Stimulated activated naive CD8-positive, alpha-beta T cell treated with anti-CD3 and anti-CD28 coated beads, Interleukin-15, Interleukin-2, amounts not matched to agents 100 ng/mL and 50 ng/mL, for 24 hours (primary cell): ENCODE measurements around the gene GBX1.

Experiments used
- H3K27ac Mint-ChIP-seq: one replicate; pipeline ENCODE4 v1.8.0; 2021; ENCODE audit warnings: mild to moderate bottlenecking, mixed read lengths
- H3K27me3 Mint-ChIP-seq: one replicate; pipeline ENCODE4 v1.8.0; 2021; ENCODE audit warnings: mixed read lengths
- H3K36me3 Mint-ChIP-seq: one replicate; pipeline ENCODE4 v1.8.0; 2021; ENCODE audit warnings: low read depth, mixed read lengths
- H3K4me1 Mint-ChIP-seq: one replicate; pipeline ENCODE4 v1.8.0; 2021; ENCODE audit warnings: low read depth, mixed read lengths
- H3K4me3 Mint-ChIP-seq: one replicate; pipeline ENCODE4 v1.8.0; 2021; ENCODE audit warnings: mild to moderate bottlenecking, mixed read lengths
- H3K9me3 Mint-ChIP-seq: one replicate; pipeline ENCODE4 v1.8.0; 2021; ENCODE audit warnings: mixed read lengths

The GBX1 gene

GRCh38 chr7:151123822-151124464 is 43.6 kb downstream of the GBX1 start:
- Mint-ChIP-seq H3K27me3 (no peaks in the 10 kb centered on the region), H3K4me3 (no peak overlapping the region), H3K4me1 (peaks cover 4% of the 10 kb centered on the region), H3K36me3 (peaks cover 10% of the 10 kb centered on the region), H3K27ac (no peak overlapping the region), H3K9me3 (no peaks in the 10 kb centered on the region)

GRCh38 chr7:151123158-151123821 is 44.2 kb downstream of the GBX1 start:
- peaks cover 4% of the 10 kb centered on the region for H3K4me1 Mint-ChIP-seq
- H3K9me3 Mint-ChIP-seq, result no peaks in the 10 kb centered on the region
- H3K27ac Mint-ChIP-seq, result no peak overlapping the region
- peaks cover 10% of the 10 kb centered on the region for H3K36me3 Mint-ChIP-seq
- H3K4me3 Mint-ChIP-seq, result no peak overlapping the region
- H3K27me3 Mint-ChIP-seq, result no peaks in the 10 kb centered on the region

- no peak overlapping the region for H3K4me3 Mint-ChIP-seq
- H3K9me3 Mint-ChIP-seq, result no peaks in the 10 kb centered on the region
- H3K27me3 Mint-ChIP-seq, result no peaks in the 10 kb centered on the region
- peaks cover 4% of the 10 kb centered on the region for H3K4me1 Mint-ChIP-seq
- no peak overlapping the region for H3K27ac Mint-ChIP-seq
- peaks cover 10% of the 10 kb centered on the region for H3K36me3 Mint-ChIP-seq
These were observed 44.7 kb downstream of the GBX1 start for GRCh38 chr7:151122796-151123157.

GRCh38 chr7:151122276-151122675 is 45.2 kb downstream of the GBX1 start:
- Mint-ChIP-seq H3K27ac (no peak overlapping the region), H3K9me3 (no peaks in the 10 kb centered on the region), H3K27me3 (no peaks in the 10 kb centered on the region), H3K36me3 (peaks cover 10% of the 10 kb centered on the region), H3K4me1 (peaks cover 7% of the 10 kb centered on the region), H3K4me3 (no peak overlapping the region)

GRCh38 chr7:151121380-151122170 is 45.9 kb downstream of the GBX1 start:
- peaks cover 8% of the 10 kb centered on the region for H3K4me1 Mint-ChIP-seq
- H3K4me3 Mint-ChIP-seq, result no peak overlapping the region
- no peaks in the 10 kb centered on the region for H3K27me3 Mint-ChIP-seq
- no peak overlapping the region for H3K27ac Mint-ChIP-seq
- H3K36me3 Mint-ChIP-seq, result peaks cover 10% of the 10 kb centered on the region
- H3K9me3 Mint-ChIP-seq, result no peaks in the 10 kb centered on the region

- Mint-ChIP-seq H3K27me3 (no peaks in the 10 kb centered on the region), H3K27ac (no peak overlapping the region), H3K36me3 (peaks cover 10% of the 10 kb centered on the region), H3K9me3 (no peaks in the 10 kb centered on the region), H3K4me3 (no peak overlapping the region), H3K4me1 (peaks cover 8% of the 10 kb centered on the region)
These were observed 46.6 kb downstream of the GBX1 start for GRCh38 chr7:151120896-151121295.

GRCh38 chr7:151119902-151120301 is 47.6 kb downstream of the GBX1 start:
- Mint-ChIP-seq H3K36me3 (peaks cover 10% of the 10 kb centered on the region), H3K27ac (no peak overlapping the region), H3K27me3 (no peaks in the 10 kb centered on the region), H3K9me3 (no peaks in the 10 kb centered on the region), H3K4me3 (no peak overlapping the region), H3K4me1 (peaks cover 8% of the 10 kb centered on the region)

GRCh38 chr7:151119055-151119415 is 48.5 kb downstream of the GBX1 start:
- Mint-ChIP-seq H3K4me3 (no peak overlapping the region), H3K9me3 (no peaks in the 10 kb centered on the region), H3K27ac (no peak overlapping the region), H3K36me3 (peaks cover 9% of the 10 kb centered on the region), H3K4me1 (peaks cover 7% of the 10 kb centered on the region), H3K27me3 (peaks cover under 1% of the 10 kb centered on the region)

- no peaks in the 10 kb centered on the region for H3K9me3 Mint-ChIP-seq
- no peak overlapping the region for H3K4me3 Mint-ChIP-seq
- peaks cover 7% of the 10 kb centered on the region for H3K27me3 Mint-ChIP-seq
- H3K4me1 Mint-ChIP-seq, result peaks cover 4% of the 10 kb centered on the region
- H3K27ac Mint-ChIP-seq, result no peak overlapping the region
- H3K36me3 Mint-ChIP-seq, result peaks cover 4% of the 10 kb centered on the region
These were observed 49.1 kb downstream of the GBX1 start for GRCh38 chr7:151118108-151119054.

GRCh38 chr7:151117565-151117964 is 49.9 kb downstream of the GBX1 start:
- Mint-ChIP-seq H3K4me1 (peaks cover 4% of the 10 kb centered on the region), H3K9me3 (no peaks in the 10 kb centered on the region), H3K4me3 (no peak overlapping the region), H3K27ac (no peak overlapping the region), H3K27me3 (peaks cover 14% of the 10 kb centered on the region), H3K36me3 (peaks cover 4% of the 10 kb centered on the region)

- Mint-ChIP-seq H3K9me3 (no peaks in the 10 kb centered on the region), H3K27me3 (peaks cover 14% of the 10 kb centered on the region), H3K4me1 (peaks cover 4% of the 10 kb centered on the region), H3K36me3 (peaks cover 4% of the 10 kb centered on the region), H3K27ac (no peak overlapping the region), H3K4me3 (no peak overlapping the region)
These were observed 50.7 kb downstream of the GBX1 start for GRCh38 chr7:151116603-151117440.

GRCh38 chr7:151115836-151116418 is 51.6 kb downstream of the GBX1 start:
- Mint-ChIP-seq H3K36me3 (no peaks in the 10 kb centered on the region), H3K27me3 (peaks cover 14% of the 10 kb centered on the region), H3K9me3 (no peaks in the 10 kb centered on the region), H3K4me1 (peaks cover 4% of the 10 kb centered on the region), H3K27ac (no peak overlapping the region), H3K4me3 (peak overlapping the region; percentile 25)

- Mint-ChIP-seq H3K4me3 (peak overlapping the region; percentile 25), H3K27me3 (peaks cover 14% of the 10 kb centered on the region), H3K4me1 (peaks cover 4% of the 10 kb centered on the region), H3K27ac (no peak overlapping the region), H3K36me3 (no peaks in the 10 kb centered on the region), H3K9me3 (no peaks in the 10 kb centered on the region)
These were observed 52.2 kb downstream of the GBX1 start for GRCh38 chr7:151115121-151115835.
